OCI-LY1 (cell line): ENCODE data around the gene SDK1.

Experiments used
- CTCF ChIP-seq: fragments of 200-600 bp; sonication (generic), shearing (Covaris generic); IDR thresholded peaks from 2 replicates; pipeline ENCODE4 v1.5.1; 2017; ENCODE audit warnings: mild to moderate bottlenecking, antibody characterized with exemption, low read length, moderate library complexity, mixed read lengths
- EZH2 ChIP-seq: fragments of 200-600 bp; sonication (generic), shearing (Covaris generic); IDR thresholded peaks from 2 replicates; pipeline ENCODE4 v1.8.0; 2017; ENCODE audit warnings: borderline replicate concordance, mixed run types, mild to moderate bottlenecking, antibody characterized with exemption, low read length, moderate library complexity, mixed read lengths

- TF ChIP-seq CTCF (no peak), EZH2 (no peak)
These were observed 867.5 kb downstream of the SDK1 start for GRCh38 chr7:4168541-4168940.
